ENCODE results near the gene GNB1L. TPM values are rescaled to one million over a fixed set of nuclear protein-coding genes. Genes with fewer than 3 reads are reported as not detected.
A peak's percentile ranks its signal among the peaks of the same experiment; 100 is the strongest.

The GNB1L gene
- total RNA-seq, 1 experiment from 2014 or later: 18.0 TPM

- TF ChIP-seq, protein P1, sequence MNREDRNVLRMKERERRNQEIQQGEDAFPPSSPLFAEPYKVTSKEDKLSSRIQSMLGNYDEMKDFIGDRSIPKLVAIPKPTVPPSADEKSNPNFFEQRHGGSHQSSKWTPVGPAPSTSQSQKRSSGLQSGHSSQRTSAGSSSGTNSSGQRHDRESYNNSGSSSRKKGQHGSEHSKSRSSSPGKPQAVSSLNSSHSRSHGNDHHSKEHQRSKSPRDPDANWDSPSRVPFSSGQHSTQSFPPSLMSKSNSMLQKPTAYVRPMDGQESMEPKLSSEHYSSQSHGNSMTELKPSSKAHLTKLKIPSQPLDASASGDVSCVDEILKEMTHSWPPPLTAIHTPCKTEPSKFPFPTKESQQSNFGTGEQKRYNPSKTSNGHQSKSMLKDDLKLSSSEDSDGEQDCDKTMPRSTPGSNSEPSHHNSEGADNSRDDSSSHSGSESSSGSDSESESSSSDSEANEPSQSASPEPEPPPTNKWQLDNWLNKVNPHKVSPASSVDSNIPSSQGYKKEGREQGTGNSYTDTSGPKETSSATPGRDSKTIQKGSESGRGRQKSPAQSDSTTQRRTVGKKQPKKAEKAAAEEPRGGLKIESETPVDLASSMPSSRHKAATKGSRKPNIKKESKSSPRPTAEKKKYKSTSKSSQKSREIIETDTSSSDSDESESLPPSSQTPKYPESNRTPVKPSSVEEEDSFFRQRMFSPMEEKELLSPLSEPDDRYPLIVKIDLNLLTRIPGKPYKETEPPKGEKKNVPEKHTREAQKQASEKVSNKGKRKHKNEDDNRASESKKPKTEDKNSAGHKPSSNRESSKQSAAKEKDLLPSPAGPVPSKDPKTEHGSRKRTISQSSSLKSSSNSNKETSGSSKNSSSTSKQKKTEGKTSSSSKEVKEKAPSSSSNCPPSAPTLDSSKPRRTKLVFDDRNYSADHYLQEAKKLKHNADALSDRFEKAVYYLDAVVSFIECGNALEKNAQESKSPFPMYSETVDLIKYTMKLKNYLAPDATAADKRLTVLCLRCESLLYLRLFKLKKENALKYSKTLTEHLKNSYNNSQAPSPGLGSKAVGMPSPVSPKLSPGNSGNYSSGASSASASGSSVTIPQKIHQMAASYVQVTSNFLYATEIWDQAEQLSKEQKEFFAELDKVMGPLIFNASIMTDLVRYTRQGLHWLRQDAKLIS (CRISPR knock-in tag; IDR thresholded peaks at IDR 0.05; ENCODE audit: borderline replicate concordance): no peak
- no peak for TF ChIP-seq E2F5 (CRISPR knock-in tag; IDR thresholded peaks at IDR 0.05)
- no peak for TF ChIP-seq NR2C2 (CRISPR knock-in tag; IDR thresholded peaks at IDR 0.05)
- TF ChIP-seq, protein P2, sequence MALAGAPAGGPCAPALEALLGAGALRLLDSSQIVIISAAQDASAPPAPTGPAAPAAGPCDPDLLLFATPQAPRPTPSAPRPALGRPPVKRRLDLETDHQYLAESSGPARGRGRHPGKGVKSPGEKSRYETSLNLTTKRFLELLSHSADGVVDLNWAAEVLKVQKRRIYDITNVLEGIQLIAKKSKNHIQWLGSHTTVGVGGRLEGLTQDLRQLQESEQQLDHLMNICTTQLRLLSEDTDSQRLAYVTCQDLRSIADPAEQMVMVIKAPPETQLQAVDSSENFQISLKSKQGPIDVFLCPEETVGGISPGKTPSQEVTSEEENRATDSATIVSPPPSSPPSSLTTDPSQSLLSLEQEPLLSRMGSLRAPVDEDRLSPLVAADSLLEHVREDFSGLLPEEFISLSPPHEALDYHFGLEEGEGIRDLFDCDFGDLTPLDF (CRISPR knock-in tag; IDR thresholded peaks at IDR 0.05): no peak
- TF ChIP-seq IRF2 (CRISPR knock-in tag; IDR thresholded peaks at IDR 0.05; ENCODE audit: borderline replicate concordance, low read depth): no peak
- no peak for TF ChIP-seq ZNF232 (CRISPR knock-in tag; IDR thresholded peaks at IDR 0.05)
- TF ChIP-seq ATF1 (CRISPR knock-in tag; IDR thresholded peaks at IDR 0.05): no peak
- TF ChIP-seq OVOL2 (CRISPR knock-in tag; IDR thresholded peaks at IDR 0.05; ENCODE audit: borderline replicate concordance): no peak
- no peak for TF ChIP-seq NR1H2 (CRISPR knock-in tag; IDR thresholded peaks at IDR 0.05)
These were observed 89.8 kb downstream of the GNB1L start (continued) for GRCh38 chr22:19764636-19765476.

- Mint-ChIP-seq H3K4me1 (peaks cover 40% of the 10 kb centered on the region), H3K9me3 (no peaks in the 10 kb centered on the region), H3K27me3 (ENCODE audit: low read depth) (peaks cover 85% of the 10 kb centered on the region), H3K27ac (no peak overlapping the region), H3K36me3 (no peaks in the 10 kb centered on the region), H3K4me3 (peak overlapping the region; percentile 45; the same call in 1 of the 2 replicates)
- POLR2A ChIA-PET: interaction anchor here (1.3 kb wide), 1 partner anchor 9 kb away, joined by 3 read pairs; no protein-coding TSS in a partner anchor
- DNase-seq (ENCODE audit: low spot score) (no peak), ATAC-seq (no peak)
- CTCF ChIA-PET: interaction anchor here (1.3 to 5.4 kb wide), 5 partner anchors 10 to 149 kb away, joined by 4 to 44 read pairs (median 8); partner anchors contain the start of gene GP1BB
- TF ChIP-seq ESRRA (CRISPR knock-in tag; IDR thresholded peaks at IDR 0.05; ENCODE audit: borderline replicate concordance) (no peak), FOXP4 (CRISPR knock-in tag; IDR thresholded peaks at IDR 0.05) (no peak), PREB (CRISPR knock-in tag; IDR thresholded peaks at IDR 0.05; ENCODE audit: borderline replicate concordance) (no peak), SOX15 (CRISPR knock-in tag; IDR thresholded peaks at IDR 0.05) (no peak), ATF2 (CRISPR knock-in tag; IDR thresholded peaks at IDR 0.05; ENCODE audit: borderline replicate concordance, low read depth) (no peak), OVOL2 (CRISPR knock-in tag; IDR thresholded peaks at IDR 0.05; ENCODE audit: borderline replicate concordance) (no peak)
- TF ChIP-seq, protein P3, sequence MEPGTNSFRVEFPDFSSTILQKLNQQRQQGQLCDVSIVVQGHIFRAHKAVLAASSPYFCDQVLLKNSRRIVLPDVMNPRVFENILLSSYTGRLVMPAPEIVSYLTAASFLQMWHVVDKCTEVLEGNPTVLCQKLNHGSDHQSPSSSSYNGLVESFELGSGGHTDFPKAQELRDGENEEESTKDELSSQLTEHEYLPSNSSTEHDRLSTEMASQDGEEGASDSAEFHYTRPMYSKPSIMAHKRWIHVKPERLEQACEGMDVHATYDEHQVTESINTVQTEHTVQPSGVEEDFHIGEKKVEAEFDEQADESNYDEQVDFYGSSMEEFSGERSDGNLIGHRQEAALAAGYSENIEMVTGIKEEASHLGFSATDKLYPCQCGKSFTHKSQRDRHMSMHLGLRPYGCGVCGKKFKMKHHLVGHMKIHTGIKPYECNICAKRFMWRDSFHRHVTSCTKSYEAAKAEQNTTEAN (CRISPR knock-in tag; IDR thresholded peaks at IDR 0.05): no peak
These were observed 90.4 kb downstream of the GNB1L start for GRCh38 chr22:19764299-19764593.

All from WTC11 (cell line).